Measurements from ENCODE around the gene RSU1. TPM values are rescaled to one million over a fixed set of nuclear protein-coding genes. Genes with fewer than 3 reads are reported as not detected.

RSU1 gene
- total RNA-seq, 1 donor from 2014 or later, result 59.4 TPM

- Mint-ChIP-seq H3K4me3 (ENCODE audit: unreplicated experiment) (no peak overlapping the region), H3K36me3 (ENCODE audit: unreplicated experiment) (no peaks in the 10 kb centered on the region), H3K4me1 (ENCODE audit: low read depth, unreplicated experiment) (peaks cover 7% of the 10 kb centered on the region), H3K9me3 (ENCODE audit: unreplicated experiment) (peaks cover 4% of the 10 kb centered on the region), H3K27ac (ENCODE audit: unreplicated experiment) (no peak overlapping the region), H3K27me3 (ENCODE audit: unreplicated experiment) (peaks cover 2% of the 10 kb centered on the region)
- TF ChIP-seq CTCF (IDR thresholded peaks at IDR 0.05; ENCODE audit: partially characterized antibody, unreplicated experiment), result no peak
- DNase-seq, result no peak
Measured at GRCh38 chr10:16811765-16812164, 5.5 kb downstream of the RSU1 start.

- TF ChIP-seq CTCF (IDR thresholded peaks at IDR 0.05; ENCODE audit: partially characterized antibody, unreplicated experiment), result no peak
- Mint-ChIP-seq H3K4me3 (ENCODE audit: unreplicated experiment) (no peak overlapping the region), H3K27ac (ENCODE audit: unreplicated experiment) (no peak overlapping the region), H3K36me3 (ENCODE audit: unreplicated experiment) (no peaks in the 10 kb centered on the region), H3K27me3 (ENCODE audit: unreplicated experiment) (peaks cover 2% of the 10 kb centered on the region), H3K4me1 (ENCODE audit: low read depth, unreplicated experiment) (peaks cover 6% of the 10 kb centered on the region), H3K9me3 (ENCODE audit: unreplicated experiment) (peaks cover 3% of the 10 kb centered on the region)
- no peak for DNase-seq
Measured at GRCh38 chr10:16811292-16811691, 5.9 kb downstream of the RSU1 start.

- TF ChIP-seq CTCF (IDR thresholded peaks at IDR 0.05; ENCODE audit: partially characterized antibody, unreplicated experiment), result peak; percentile 52
- H3K4me3 Mint-ChIP-seq (ENCODE audit: unreplicated experiment), result no peak overlapping the region
- H3K4me1 Mint-ChIP-seq (ENCODE audit: low read depth, unreplicated experiment), result peaks cover 3% of the 10 kb centered on the region
- H3K27me3 Mint-ChIP-seq (ENCODE audit: unreplicated experiment), result no peaks in the 10 kb centered on the region
- peaks cover 1% of the 10 kb centered on the region for H3K9me3 Mint-ChIP-seq (ENCODE audit: unreplicated experiment)
- H3K36me3 Mint-ChIP-seq (ENCODE audit: unreplicated experiment), result no peaks in the 10 kb centered on the region
- H3K27ac Mint-ChIP-seq (ENCODE audit: unreplicated experiment), result no peak overlapping the region
- DNase-seq, result peak; percentile 60
Measured at GRCh38 chr10:16809074-16809718, 8.0 kb downstream of the RSU1 start.

GRCh38 chr10:16804123-16804522, 13.1 kb downstream of the RSU1 start:
- peaks cover 2% of the 10 kb centered on the region for H3K4me1 Mint-ChIP-seq (ENCODE audit: low read depth, unreplicated experiment)
- H3K4me3 Mint-ChIP-seq (ENCODE audit: unreplicated experiment), result no peak overlapping the region
- peaks cover 5% of the 10 kb centered on the region for H3K36me3 Mint-ChIP-seq (ENCODE audit: unreplicated experiment)
- no peak overlapping the region for H3K27ac Mint-ChIP-seq (ENCODE audit: unreplicated experiment)
- TF ChIP-seq CTCF (IDR thresholded peaks at IDR 0.05; ENCODE audit: partially characterized antibody, unreplicated experiment), result no peak
- H3K9me3 Mint-ChIP-seq (ENCODE audit: unreplicated experiment), result peaks cover under 1% of the 10 kb centered on the region
- no peaks in the 10 kb centered on the region for H3K27me3 Mint-ChIP-seq (ENCODE audit: unreplicated experiment)
- DNase-seq, result no peak

GRCh38 chr10:16803464-16803863, 13.8 kb downstream of the RSU1 start:
- Mint-ChIP-seq H3K27me3 (ENCODE audit: unreplicated experiment) (no peaks in the 10 kb centered on the region), H3K4me1 (ENCODE audit: low read depth, unreplicated experiment) (peaks cover 2% of the 10 kb centered on the region), H3K36me3 (ENCODE audit: unreplicated experiment) (peaks cover 5% of the 10 kb centered on the region), H3K4me3 (ENCODE audit: unreplicated experiment) (no peak overlapping the region), H3K9me3 (ENCODE audit: unreplicated experiment) (peaks cover 1% of the 10 kb centered on the region), H3K27ac (ENCODE audit: unreplicated experiment) (no peak overlapping the region)
- TF ChIP-seq CTCF (IDR thresholded peaks at IDR 0.05; ENCODE audit: partially characterized antibody, unreplicated experiment), result no peak
- DNase-seq, result no peak

Data from glutamatergic neuron (in vitro differentiated cells).